KMS-11 (cell line): ENCODE data around the gene CFLAR.

ENCODE experiments used
- H2AFZ ChIP-seq: fragments of 200-600 bp; sonication (generic); 2 replicates; pipeline ENCODE4 v1.6.1; 2016; ENCODE audit warnings: antibody characterized with exemption, mixed run types, low read depth
- H3K27ac ChIP-seq: fragments of 200-600 bp; sonication (generic); 2 replicates; pipeline ENCODE4 v1.6.1; 2016; ENCODE audit warnings: mild to moderate bottlenecking, mixed run types
- H3K27me3 ChIP-seq: fragments of 200-600 bp; sonication (generic); 2 replicates; pipeline ENCODE4 v1.6.1; 2017; ENCODE audit warnings: mild to moderate bottlenecking, low read depth, mixed run types, moderate library complexity; ENCODE audit not compliant: insufficient read depth
- H3K36me3 ChIP-seq: fragments of 200-600 bp; sonication (generic); 2 replicates; pipeline ENCODE4 v1.6.1; 2017; ENCODE audit warnings: mild to moderate bottlenecking, mixed run types; ENCODE audit not compliant: insufficient read depth
- H3K4me1 ChIP-seq: fragments of 200-600 bp; sonication (generic); 2 replicates; pipeline ENCODE4 v1.6.1; 2016; ENCODE audit warnings: mild to moderate bottlenecking, low read depth, mixed run types; ENCODE audit not compliant: poor library complexity, severe bottlenecking
- H3K4me2 ChIP-seq: fragments of 200-600 bp; sonication (generic); 2 replicates; pipeline ENCODE4 v1.7.0; 2016; ENCODE audit warnings: mild to moderate bottlenecking, mixed run types
- H3K4me3 ChIP-seq: fragments of 200-600 bp; sonication (generic); IDR thresholded peaks from 2 replicates; pipeline ENCODE4 v1.6.1; 2017; ENCODE audit warnings: low read depth, low read length, mixed read lengths; ENCODE audit not compliant: insufficient read depth
- H3K79me2 ChIP-seq: fragments of 200-600 bp; sonication (generic); 2 replicates; pipeline ENCODE4 v1.6.1; 2016; ENCODE audit warnings: low read depth, mixed run types; ENCODE audit not compliant: insufficient read depth
- H3K9ac ChIP-seq: fragments of 200-600 bp; sonication (generic); 2 replicates; pipeline ENCODE4 v1.6.1; 2016; ENCODE audit warnings: mild to moderate bottlenecking, mixed run types
- H4K20me1 ChIP-seq: fragments of 200-600 bp; sonication (generic); 2 replicates; pipeline ENCODE4 v1.6.1; 2016; ENCODE audit warnings: mild to moderate bottlenecking, mixed run types; ENCODE audit not compliant: insufficient read depth
- TF ChIP-seq, protein P1 (sequence below): fragments of 200-600 bp; sonication (generic); conservative IDR thresholded peaks from 2 replicates; pipeline ENCODE4 v1.6.1; 2017; ENCODE audit warnings: low read depth, mild to moderate bottlenecking, antibody characterized with exemption, low read length, moderate library complexity, mixed read lengths

The CFLAR gene

DNA sequence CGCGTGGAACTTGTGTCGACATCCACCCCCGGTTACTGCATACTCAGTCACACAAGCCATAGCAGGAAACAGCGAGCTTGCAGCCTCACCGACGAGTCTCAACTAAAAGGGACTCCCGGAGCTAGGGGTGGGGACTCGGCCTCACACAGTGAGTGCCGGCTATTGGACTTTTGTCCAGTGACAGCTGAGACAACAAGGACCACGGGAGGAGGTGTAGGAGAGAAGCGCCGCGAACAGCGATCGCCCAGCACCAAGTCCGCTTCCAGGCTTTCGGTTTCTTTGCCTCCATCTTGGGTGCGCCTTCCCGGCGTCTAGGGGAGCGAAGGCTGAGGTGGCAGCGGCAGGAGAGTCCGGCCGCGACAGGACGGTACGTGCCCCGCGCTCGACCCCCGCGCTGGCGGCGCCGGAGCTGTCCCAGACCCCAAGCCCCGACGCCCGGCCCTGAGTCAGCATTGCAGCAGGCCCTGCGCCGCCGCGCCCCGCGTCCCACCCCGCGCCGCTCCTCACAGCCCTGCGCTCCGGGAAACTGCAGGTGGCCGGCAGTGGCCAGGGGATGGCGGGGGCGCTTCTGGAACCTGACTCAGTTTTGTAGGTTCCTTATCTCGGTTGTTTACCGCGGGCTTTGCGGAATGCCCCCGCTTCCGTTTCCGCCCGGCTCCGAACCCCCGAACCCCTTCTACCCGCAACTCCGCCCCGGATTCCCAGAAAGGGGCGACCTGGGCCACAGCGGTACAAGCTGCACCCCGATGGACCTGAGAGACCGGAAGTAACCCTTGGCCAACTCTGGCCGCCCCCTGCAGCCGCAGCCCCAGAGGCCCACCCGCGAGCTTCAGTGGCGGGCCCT, at the start of gene CFLAR:
TSS of gene CFLAR (plus strand) at position 50 of the 844 bp plus-strand sequence. CDS start 13,702 bp downstream, outside the sequence.
- Histone ChIP-seq H3K36me3 (no peaks in the 10 kb centered on the region), H3K79me2 (peaks cover 56% of the 10 kb centered on the region), H2AFZ (peak within 1 kb of the TSS; percentile 58), H3K9ac (peak within 1 kb of the TSS; percentile 86), H3K4me1 (peaks cover 34% of the 10 kb centered on the region), H3K4me2 (peak within 1 kb of the TSS; percentile 98), H3K4me3 (peak within 1 kb of the TSS; percentile 83), H3K27ac (peak within 1 kb of the TSS; percentile 98), H4K20me1 (no peaks in the 10 kb centered on the region), H3K27me3 (no peaks in the 10 kb centered on the region)
- TF ChIP-seq, protein P1, sequence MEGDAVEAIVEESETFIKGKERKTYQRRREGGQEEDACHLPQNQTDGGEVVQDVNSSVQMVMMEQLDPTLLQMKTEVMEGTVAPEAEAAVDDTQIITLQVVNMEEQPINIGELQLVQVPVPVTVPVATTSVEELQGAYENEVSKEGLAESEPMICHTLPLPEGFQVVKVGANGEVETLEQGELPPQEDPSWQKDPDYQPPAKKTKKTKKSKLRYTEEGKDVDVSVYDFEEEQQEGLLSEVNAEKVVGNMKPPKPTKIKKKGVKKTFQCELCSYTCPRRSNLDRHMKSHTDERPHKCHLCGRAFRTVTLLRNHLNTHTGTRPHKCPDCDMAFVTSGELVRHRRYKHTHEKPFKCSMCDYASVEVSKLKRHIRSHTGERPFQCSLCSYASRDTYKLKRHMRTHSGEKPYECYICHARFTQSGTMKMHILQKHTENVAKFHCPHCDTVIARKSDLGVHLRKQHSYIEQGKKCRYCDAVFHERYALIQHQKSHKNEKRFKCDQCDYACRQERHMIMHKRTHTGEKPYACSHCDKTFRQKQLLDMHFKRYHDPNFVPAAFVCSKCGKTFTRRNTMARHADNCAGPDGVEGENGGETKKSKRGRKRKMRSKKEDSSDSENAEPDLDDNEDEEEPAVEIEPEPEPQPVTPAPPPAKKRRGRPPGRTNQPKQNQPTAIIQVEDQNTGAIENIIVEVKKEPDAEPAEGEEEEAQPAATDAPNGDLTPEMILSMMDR = no peak

DNA sequence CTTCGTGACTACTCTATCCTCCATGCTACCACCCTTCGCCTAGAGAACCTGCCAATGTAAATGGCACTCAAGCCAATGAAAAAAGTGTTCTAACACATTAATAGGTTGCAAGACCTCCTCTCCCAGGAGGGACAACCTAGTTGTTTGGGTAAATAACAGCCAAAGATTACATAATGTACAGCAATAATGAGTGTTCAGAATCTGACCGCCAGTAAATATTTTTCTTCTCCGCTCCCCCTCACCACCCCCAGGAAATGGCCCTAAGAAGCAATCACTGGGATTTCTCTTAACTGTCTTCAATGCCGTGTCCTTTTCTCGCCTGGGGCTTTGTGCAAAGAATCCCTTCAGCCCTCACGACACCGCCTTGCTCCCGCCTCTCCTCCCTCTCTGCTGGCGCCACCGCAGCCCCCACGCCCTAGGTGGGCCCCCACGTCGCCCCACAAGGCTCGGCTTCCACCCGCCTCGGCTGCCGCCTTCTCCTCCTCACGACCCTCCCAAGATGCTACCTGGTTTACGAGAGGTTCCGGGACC, 45.0 kb upstream of the CFLAR start:
- no peaks in the 10 kb centered on the region for H3K27me3 ChIP-seq
- peak overlapping the region; percentile 36; the same call in 1 of the 2 replicates for H3K27ac ChIP-seq
- TF ChIP-seq, protein P1 = no peak
- no peaks in the 10 kb centered on the region for H3K36me3 ChIP-seq
- peak overlapping the region; percentile 35; the same call in 1 of the 2 replicates for H3K9ac ChIP-seq
- no peaks in the 10 kb centered on the region for H4K20me1 ChIP-seq
- peaks cover 75% of the 10 kb centered on the region for H3K4me1 ChIP-seq
- peaks cover 92% of the 10 kb centered on the region for H3K79me2 ChIP-seq
- H3K4me3 ChIP-seq = no peak overlapping the region
- peak overlapping the region; percentile 87 for H3K4me2 ChIP-seq
- peak overlapping the region; percentile 62 for H2AFZ ChIP-seq

DNA sequence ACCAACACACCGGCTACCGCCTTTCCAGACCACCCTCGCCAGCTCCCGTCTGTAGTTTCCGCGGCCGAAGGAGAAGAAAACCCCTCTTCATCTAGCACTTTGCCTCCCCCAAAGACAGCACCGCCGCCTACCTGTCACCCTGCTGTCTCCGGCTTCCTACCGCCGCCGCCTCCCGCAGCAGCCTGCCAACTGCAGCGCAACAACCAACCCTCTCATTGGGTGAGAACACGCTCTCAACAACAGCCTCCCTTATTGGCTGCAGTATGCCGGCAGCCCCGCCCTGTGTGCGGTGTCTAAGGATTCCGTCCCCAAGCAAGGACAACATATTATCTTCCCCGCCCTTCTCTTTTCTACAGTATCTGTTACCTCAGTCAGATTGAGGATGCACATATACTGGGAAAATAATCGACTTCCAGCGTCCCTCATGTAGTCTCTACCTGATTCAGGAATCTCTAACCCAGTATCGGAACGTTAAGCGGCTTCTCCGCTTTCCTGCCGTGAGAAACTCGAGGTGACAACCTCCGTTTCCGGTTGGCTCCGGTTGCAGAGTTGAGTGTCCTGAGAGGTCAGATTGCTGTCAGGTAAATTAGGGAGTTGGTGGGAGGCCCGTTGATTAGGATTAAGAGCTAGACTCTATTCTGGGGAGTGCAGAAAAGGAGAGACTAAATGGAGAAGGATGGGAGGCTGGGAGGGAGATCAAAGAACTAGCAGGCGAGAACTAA, 44.3 kb upstream of the CFLAR start, which contains the start of the genes HYCC2 and NDUFB3:
TSS of gene HYCC2 (minus strand) at position 193 of the 722 bp plus-strand sequence. CDS start 47,662 bp downstream, outside the sequence.
TSS of gene NDUFB3 (plus strand) at position 523 of the 722 bp plus-strand sequence. CDS start 6,882 bp downstream, outside the sequence.
- peaks cover 75% of the 10 kb centered on the region for H3K4me1 ChIP-seq
- no peaks in the 10 kb centered on the region for H3K27me3 ChIP-seq
- no peaks in the 10 kb centered on the region for H3K36me3 ChIP-seq
- peak within 1 kb of the TSS; percentile 62 for H2AFZ ChIP-seq
- H3K79me2 ChIP-seq = peaks cover 88% of the 10 kb centered on the region
- TF ChIP-seq, protein P1 = 0 out of 2 replicates have a peak, but pooled peaks have one; percentile 22
- H3K4me2 ChIP-seq = peak within 1 kb of the TSS; percentile 94
- H3K4me3 ChIP-seq = peak within 1 kb of the TSS; percentile 97
- H3K27ac ChIP-seq = peak within 1 kb of the TSS; percentile 36
- H3K9ac ChIP-seq = peak within 1 kb of the TSS; percentile 35; the same call in 1 of the 2 replicates
- no peaks in the 10 kb centered on the region for H4K20me1 ChIP-seq

DNA sequence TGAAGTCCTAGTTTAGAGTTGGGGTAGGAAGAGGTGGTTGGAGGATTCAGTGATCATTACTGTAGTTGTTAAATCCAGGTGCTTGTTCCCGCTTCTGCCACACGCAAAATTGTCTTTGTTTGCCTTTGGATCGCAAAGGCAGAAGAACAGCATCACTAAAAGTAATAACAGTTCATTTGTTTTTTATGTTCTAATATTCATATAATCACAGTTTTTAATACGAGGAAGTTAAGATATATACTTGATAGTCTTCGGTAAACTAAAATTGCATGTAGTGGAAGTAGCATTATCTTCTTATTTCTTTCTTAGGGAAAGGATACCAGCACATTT, 43.8 kb upstream of the CFLAR start:
- H3K79me2 ChIP-seq = peaks cover 86% of the 10 kb centered on the region
- no peaks in the 10 kb centered on the region for H4K20me1 ChIP-seq
- no peaks in the 10 kb centered on the region for H3K27me3 ChIP-seq
- H3K36me3 ChIP-seq = no peaks in the 10 kb centered on the region
- peak overlapping the region; percentile 35; the same call in 1 of the 2 replicates for H3K9ac ChIP-seq
- H3K27ac ChIP-seq = peak overlapping the region; percentile 36
- peak overlapping the region; percentile 97 for H3K4me3 ChIP-seq
- peak overlapping the region; percentile 62; the same call in 1 of the 2 replicates for H2AFZ ChIP-seq
- TF ChIP-seq, protein P1 = no peak
- peak overlapping the region; percentile 94 for H3K4me2 ChIP-seq
- peaks cover 74% of the 10 kb centered on the region for H3K4me1 ChIP-seq
